GM23248 (cell line): ENCODE data around the gene HOXA3. TPM values are rescaled to one million over a fixed set of nuclear protein-coding genes. Genes with fewer than 3 reads are reported as not detected.

Experiments
- DNase-seq: peaks from one replicate; pipeline ENCODE4 v3.0.0-alpha.2; 2015
- H2AFZ ChIP-seq: fragments of 200-600 bp; sonication (generic); 2 replicates; pipeline ENCODE4 v1.6.1; 2016; ENCODE audit warnings: antibody characterized with exemption
- H3F3A ChIP-seq: fragments of 200-600 bp; sonication (generic); 2 replicates; pipeline ENCODE4 v1.6.1; 2016; ENCODE audit warnings: mild to moderate bottlenecking, antibody characterized with exemption, mixed run types; ENCODE audit not compliant: insufficient read depth
- H3K27ac ChIP-seq: fragments of 200-600 bp; sonication (generic); 2 replicates; pipeline ENCODE4 v1.5.1; 2016; ENCODE audit warnings: mild to moderate bottlenecking
- H3K27me3 ChIP-seq: fragments of 200-600 bp; sonication (generic); replicated peaks from 2 replicates; pipeline ENCODE4 v1.6.1; 2016; ENCODE audit warnings: mild to moderate bottlenecking; ENCODE audit not compliant: insufficient read depth
- H3K36me3 ChIP-seq: fragments of 200-600 bp; sonication (generic); 2 replicates; pipeline ENCODE4 v1.6.1; 2016; ENCODE audit warnings: low read depth, mild to moderate bottlenecking
- H3K4me1 ChIP-seq: fragments of 200-600 bp; sonication (generic); 2 replicates; pipeline ENCODE4 v1.6.1; 2016; ENCODE audit warnings: mild to moderate bottlenecking; ENCODE audit not compliant: insufficient read depth
- H3K4me2 ChIP-seq: fragments of 200-600 bp; sonication (generic); one replicate; pipeline ENCODE4 v1.6.1; 2016; ENCODE audit warnings: mild to moderate bottlenecking; ENCODE audit not compliant: unreplicated experiment
- H3K4me3 ChIP-seq: fragments of 200-600 bp; sonication (generic); 2 replicates; pipeline ENCODE4 v1.5.1; 2016; ENCODE audit warnings: mild to moderate bottlenecking
- H3K79me2 ChIP-seq: fragments of 200-600 bp; sonication (generic); 2 replicates; pipeline ENCODE4 v1.6.1; 2016; ENCODE audit warnings: mild to moderate bottlenecking; ENCODE audit not compliant: insufficient read depth
- H3K9ac ChIP-seq: fragments of 200-600 bp; sonication (generic); 2 replicates; pipeline ENCODE4 v1.6.1; 2016; ENCODE audit warnings: mild to moderate bottlenecking
- H3K9me2 ChIP-seq: fragments of 200-600 bp; sonication (generic); 2 replicates; pipeline ENCODE4 v1.6.1; 2016; ENCODE audit warnings: mixed run types, mild to moderate bottlenecking, moderate library complexity; ENCODE audit not compliant: insufficient read depth
- H3K9me3 ChIP-seq: fragments of 200-600 bp; sonication (generic); one replicate; pipeline ENCODE4 v1.6.1; 2017; ENCODE audit warnings: low read depth
- H4K20me1 ChIP-seq: fragments of 200-600 bp; sonication (generic); 2 replicates; pipeline ENCODE4 v1.6.0; 2016; ENCODE audit not compliant: insufficient read depth
- EZH2 ChIP-seq: fragments of 200-600 bp; sonication (generic); IDR thresholded peaks from 2 replicates; pipeline ENCODE4 v1.6.1; 2018; ENCODE audit warnings: antibody characterized with exemption, mild to moderate bottlenecking; ENCODE audit not compliant: insufficient read depth, poor library complexity, severe bottlenecking
- EZH2phosphoT487 ChIP-seq: fragments of 200-600 bp; sonication (generic); IDR thresholded peaks from 2 replicates; pipeline ENCODE4 v1.6.1; 2018; ENCODE audit warnings: antibody characterized with exemption, moderate library complexity, mild to moderate bottlenecking, low read depth; ENCODE audit not compliant: insufficient read depth
- WGBS, 2 experiments: methylation state at CpG; one replicate each; pipeline ENCODE4 v1.1.6; 2015 to 2017; ENCODE audit warnings: low lambda C conversion rate in 2 of 2, low coverage in 1 of 2; ENCODE audit errors: missing lambda C conversion rate in 2 of 2; 5-methylcytosine and 5-hydroxymethylcytosine counted together
- in situ Hi-C: fragments of 300-500 bp; cut with MboI; formaldehyde crosslinking; loops from 2 replicates; pipeline ENCODE4 v1.15.0; 2020
- polyA plus RNA-seq: library from polyadenylated mRNA; unstranded; fragments of >200 nt; fragmentation: Nextera tagmentation; extraction: Ambion mirVana; gene quantifications from 2 replicates; pipeline ENCODE4 v1.2.1, GENCODE V29; 2016
- total RNA-seq: library from RNA; depleted of rRNA; stranded (reverse); fragments of >200 nt; shearing (Covaris generic); gene quantifications from 2 replicates; pipeline ENCODE4 v1.2.3, GENCODE V29; 2014

The HOXA3 gene
- total and polyA plus RNA-seq, 2 experiments from 2014 or later, result 1.2 to 2.1 TPM

DNA sequence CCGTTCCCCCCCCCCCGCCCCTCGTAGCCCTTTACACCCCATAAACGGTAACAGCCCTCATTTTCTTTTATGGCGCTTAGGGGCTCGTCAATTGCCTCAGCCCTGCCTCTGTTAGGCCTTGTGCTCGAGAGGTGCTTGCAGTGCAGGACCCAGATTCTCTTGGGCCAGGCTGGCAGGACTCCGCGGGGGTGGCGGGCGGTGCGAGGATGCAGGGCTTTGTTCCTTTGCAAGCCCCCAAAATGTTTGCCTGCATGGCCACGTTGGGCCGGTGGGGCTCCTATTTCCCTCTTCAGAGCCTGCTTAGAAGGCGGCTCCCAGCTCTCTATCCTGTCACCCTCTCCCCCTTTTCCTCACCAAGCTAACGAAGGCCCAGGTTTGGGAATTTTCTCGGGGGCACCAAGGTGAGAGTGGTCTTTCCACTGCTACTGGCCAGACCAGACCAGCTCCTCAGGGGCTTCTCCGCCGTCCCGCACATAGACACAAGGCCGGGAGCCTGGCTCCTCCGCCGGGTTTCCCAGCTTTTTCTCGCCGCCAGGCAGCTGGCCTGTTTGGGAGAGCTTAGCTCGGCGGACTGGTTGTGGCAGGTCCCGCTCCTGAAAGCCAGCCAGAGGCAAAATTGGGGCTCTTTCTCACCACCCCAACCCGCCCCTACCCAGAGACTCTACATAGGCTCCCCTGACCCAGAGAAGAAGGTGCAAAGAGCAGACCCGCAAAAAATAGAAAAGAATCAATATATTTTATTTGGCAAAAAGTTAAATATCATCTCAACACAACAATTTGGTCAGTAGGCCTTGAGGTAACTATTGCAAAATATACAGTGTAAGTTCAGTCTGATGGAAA, 9.6 kb upstream of the HOXA3 start:
- no peaks in the 10 kb centered on the region for H3K27me3 ChIP-seq
- peak overlapping the region; percentile 100 for H3K4me2 ChIP-seq
- TF ChIP-seq EZH2phosphoT487, result no peak
- no peak for TF ChIP-seq EZH2
- H4K20me1 ChIP-seq, result no peaks in the 10 kb centered on the region
- no peaks in the 10 kb centered on the region for H3K9me2 ChIP-seq
- H3K9ac ChIP-seq, result peak overlapping the region; percentile 98
- in situ Hi-C loops, result loop anchor here (10.0 kb wide), 1 partner anchor 967 kb away; no protein-coding TSS in a partner anchor
- H3K4me3 ChIP-seq, result peak overlapping the region; percentile 83
- H3K79me2 ChIP-seq, result peaks cover 58% of the 10 kb centered on the region
- 5 to 7% methylated on average over 24 to 30 of the region's 30 CpGs for WGBS, 2 experiments
- H3K27ac ChIP-seq, result peak overlapping the region; percentile 99
- peaks cover 7% of the 10 kb centered on the region for H3F3A ChIP-seq
- H3K36me3 ChIP-seq, result peaks cover 10% of the 10 kb centered on the region; the same call in 1 of the 2 replicates
- H2AFZ ChIP-seq, result no peak overlapping the region
- DNase-seq, result peak; percentile 61
- H3K4me1 ChIP-seq, result no peaks in the 10 kb centered on the region
- H3K9me3 ChIP-seq, result no peaks in the 10 kb centered on the region

DNA sequence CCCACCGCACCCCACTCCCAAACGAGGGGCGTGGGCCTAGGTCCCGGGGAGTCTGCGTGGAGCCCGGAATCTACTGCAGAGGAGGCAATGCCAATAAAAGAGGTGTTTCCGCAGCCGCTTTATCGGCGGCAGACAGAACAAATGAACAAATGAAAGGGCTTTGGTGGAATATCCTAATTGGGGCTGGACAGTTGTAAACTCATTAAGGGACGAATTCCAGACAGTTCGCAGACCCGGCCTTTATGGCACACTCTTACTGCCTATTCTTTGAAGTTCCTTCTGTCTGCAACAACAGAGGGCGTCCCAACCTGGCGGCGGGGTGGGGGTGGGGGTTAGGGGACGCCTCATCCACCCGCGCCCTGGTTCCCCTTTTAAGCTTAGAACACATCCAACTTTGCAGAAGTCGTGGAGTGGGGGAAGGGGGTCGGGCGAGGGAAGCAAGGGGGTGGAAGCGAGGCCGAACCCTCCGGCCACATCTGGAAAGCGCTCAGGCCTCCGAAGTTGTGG, 8.9 kb upstream of the HOXA3 start:
- Histone ChIP-seq H4K20me1 (no peaks in the 10 kb centered on the region), H3K4me3 (peak overlapping the region; percentile 83), H3K4me1 (no peaks in the 10 kb centered on the region), H3K27me3 (no peaks in the 10 kb centered on the region), H3F3A (peaks cover 7% of the 10 kb centered on the region; the same call in 1 of the 2 replicates), H3K9me2 (no peaks in the 10 kb centered on the region), H3K79me2 (peaks cover 52% of the 10 kb centered on the region), H3K27ac (peak overlapping the region; percentile 99), H3K4me2 (peak overlapping the region; percentile 100), H3K9ac (peak overlapping the region; percentile 98), H3K9me3 (no peaks in the 10 kb centered on the region), H3K36me3 (peaks cover 10% of the 10 kb centered on the region; the same call in 1 of the 2 replicates), H2AFZ (peak overlapping the region; percentile 95)
- in situ Hi-C loops, result loop anchor here (10.0 kb wide), 1 partner anchor 966 kb away; no protein-coding TSS in a partner anchor
- 1% methylated on average over 19 to 26 of the region's 27 CpGs for WGBS, 2 experiments
- peak; percentile 51 for DNase-seq
- TF ChIP-seq EZH2phosphoT487, result no peak
- TF ChIP-seq EZH2, result no peak

DNA sequence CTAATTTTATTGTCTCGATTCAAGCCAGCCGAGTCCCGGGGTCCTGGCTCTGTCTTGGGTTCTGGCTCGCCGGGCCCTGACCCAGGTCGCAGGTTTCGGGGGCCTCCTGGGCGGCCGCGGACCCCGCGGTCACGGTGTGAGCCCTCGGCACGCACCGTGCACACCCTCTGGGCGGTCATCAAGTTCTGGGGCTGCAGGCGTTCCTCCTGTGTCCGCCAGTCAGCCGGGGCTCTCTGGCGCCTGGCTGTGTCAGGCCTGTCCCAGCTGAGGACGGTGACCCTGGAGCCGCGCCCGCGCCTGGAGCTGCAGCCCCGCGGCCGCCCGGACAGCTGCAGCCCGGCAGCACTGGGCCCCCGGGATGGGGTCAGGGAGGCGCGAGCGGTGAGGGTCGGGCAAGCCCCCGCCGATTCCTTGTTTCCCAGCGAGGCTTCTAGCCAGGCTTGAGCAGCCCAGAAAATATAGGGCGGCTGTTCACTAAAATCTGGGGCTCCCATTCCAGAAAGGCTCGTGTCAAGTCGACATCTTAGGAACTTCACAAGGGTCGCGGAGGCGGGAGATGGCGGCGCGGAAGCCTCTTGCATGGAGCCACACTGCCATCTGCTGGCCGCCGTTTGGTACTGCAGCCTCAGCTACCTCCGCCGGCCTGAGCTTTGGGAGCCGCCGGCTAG, 8.3 kb upstream of the HOXA3 start:
- WGBS, 2 experiments, result 5 to 6% methylated on average over 52 to 53 of the region's 54 CpGs
- Histone ChIP-seq H3K79me2 (peaks cover 49% of the 10 kb centered on the region), H3K4me3 (peak overlapping the region; percentile 83), H4K20me1 (no peaks in the 10 kb centered on the region), H3F3A (peaks cover 7% of the 10 kb centered on the region; the same call in 1 of the 2 replicates), H3K27me3 (no peaks in the 10 kb centered on the region), H3K36me3 (peaks cover 10% of the 10 kb centered on the region; the same call in 1 of the 2 replicates), H3K27ac (peak overlapping the region; percentile 99), H3K9me2 (no peaks in the 10 kb centered on the region), H2AFZ (peak overlapping the region; percentile 95), H3K4me1 (peaks cover under 1% of the 10 kb centered on the region), H3K4me2 (peak overlapping the region; percentile 100), H3K9me3 (no peaks in the 10 kb centered on the region), H3K9ac (peak overlapping the region; percentile 98)
- no peak for TF ChIP-seq EZH2phosphoT487
- no peak for TF ChIP-seq EZH2
- DNase-seq, result peak; percentile 91
- in situ Hi-C loops, result loop anchor here (10.0 kb wide), 1 partner anchor 966 kb away; no protein-coding TSS in a partner anchor

DNA sequence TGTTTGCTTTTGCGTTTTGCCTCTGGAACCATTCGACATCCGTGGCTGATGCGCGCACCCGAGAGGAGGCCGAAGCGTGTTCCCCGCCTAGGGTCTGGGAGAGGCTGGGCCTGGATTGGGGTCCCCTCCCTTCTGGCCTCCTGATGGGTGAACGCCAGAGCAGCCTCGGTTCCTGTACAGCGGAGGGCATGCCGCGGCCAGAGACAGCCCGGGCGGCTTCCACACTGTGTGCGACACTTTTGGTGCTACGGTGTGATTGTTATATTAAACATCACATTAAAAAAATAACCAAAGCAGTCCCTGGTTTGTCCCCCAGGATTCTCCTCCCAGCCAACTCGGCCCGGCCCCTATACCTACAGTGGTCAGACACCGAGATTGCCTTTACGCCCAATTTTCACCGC, 7.8 kb upstream of the HOXA3 start:
- in situ Hi-C loops, result loop anchor here (10.0 kb wide), 1 partner anchor 965 kb away; no protein-coding TSS in a partner anchor
- no peaks in the 10 kb centered on the region for H3K9me2 ChIP-seq
- no peak for DNase-seq
- TF ChIP-seq EZH2phosphoT487 (no peak), EZH2 (no peak)
- H3K9ac ChIP-seq, result peak overlapping the region; percentile 98
- peaks cover 5% of the 10 kb centered on the region for H3K4me1 ChIP-seq
- H3K79me2 ChIP-seq, result peaks cover 49% of the 10 kb centered on the region
- H4K20me1 ChIP-seq, result no peaks in the 10 kb centered on the region
- no peaks in the 10 kb centered on the region for H3K27me3 ChIP-seq
- no peaks in the 10 kb centered on the region for H3K9me3 ChIP-seq
- peak overlapping the region; percentile 95 for H2AFZ ChIP-seq
- peaks cover 7% of the 10 kb centered on the region; the same call in 1 of the 2 replicates for H3F3A ChIP-seq
- WGBS, 2 experiments, result 96 to 99% methylated on average over 21 to 23 of the region's 23 CpGs
- peak overlapping the region; percentile 100 for H3K4me2 ChIP-seq
- H3K36me3 ChIP-seq, result peaks cover 10% of the 10 kb centered on the region; the same call in 1 of the 2 replicates
- no peak overlapping the region for H3K27ac ChIP-seq
- peak overlapping the region; percentile 83 for H3K4me3 ChIP-seq
